Measurements from ENCODE around the gene TMEM53.

DNA sequence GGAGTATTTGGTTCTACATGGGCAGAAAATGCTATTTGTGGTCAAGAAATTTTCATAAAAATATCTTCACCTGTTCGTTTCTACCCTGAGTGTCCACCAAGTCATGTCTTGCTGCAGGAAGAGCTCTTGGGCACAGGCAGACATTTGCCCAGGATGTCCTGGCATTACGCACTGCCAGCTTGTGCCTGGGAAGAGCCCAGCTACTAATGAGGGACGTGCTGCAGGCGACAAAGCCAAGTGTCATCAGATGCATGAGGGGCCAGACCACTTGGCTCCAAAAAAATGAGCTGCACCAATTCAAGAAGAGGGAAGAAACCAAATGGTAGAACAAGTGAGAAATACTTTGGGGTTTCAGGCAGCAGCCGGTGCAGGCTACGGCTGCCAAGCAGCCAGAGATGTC, 43.8 kb upstream of the TMEM53 start:
- no peak for TF ChIP-seq TEAD4 (IDR thresholded peaks at IDR 0.05; ENCODE audit: borderline replicate concordance, insufficient read depth)
- TF ChIP-seq, protein P1, sequence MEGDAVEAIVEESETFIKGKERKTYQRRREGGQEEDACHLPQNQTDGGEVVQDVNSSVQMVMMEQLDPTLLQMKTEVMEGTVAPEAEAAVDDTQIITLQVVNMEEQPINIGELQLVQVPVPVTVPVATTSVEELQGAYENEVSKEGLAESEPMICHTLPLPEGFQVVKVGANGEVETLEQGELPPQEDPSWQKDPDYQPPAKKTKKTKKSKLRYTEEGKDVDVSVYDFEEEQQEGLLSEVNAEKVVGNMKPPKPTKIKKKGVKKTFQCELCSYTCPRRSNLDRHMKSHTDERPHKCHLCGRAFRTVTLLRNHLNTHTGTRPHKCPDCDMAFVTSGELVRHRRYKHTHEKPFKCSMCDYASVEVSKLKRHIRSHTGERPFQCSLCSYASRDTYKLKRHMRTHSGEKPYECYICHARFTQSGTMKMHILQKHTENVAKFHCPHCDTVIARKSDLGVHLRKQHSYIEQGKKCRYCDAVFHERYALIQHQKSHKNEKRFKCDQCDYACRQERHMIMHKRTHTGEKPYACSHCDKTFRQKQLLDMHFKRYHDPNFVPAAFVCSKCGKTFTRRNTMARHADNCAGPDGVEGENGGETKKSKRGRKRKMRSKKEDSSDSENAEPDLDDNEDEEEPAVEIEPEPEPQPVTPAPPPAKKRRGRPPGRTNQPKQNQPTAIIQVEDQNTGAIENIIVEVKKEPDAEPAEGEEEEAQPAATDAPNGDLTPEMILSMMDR (IDR thresholded peaks at IDR 0.05): no peak
- TF ChIP-seq EZH2phosphoT487 (IDR thresholded peaks at IDR 0.05; ENCODE audit: borderline replicate concordance, low read depth): no peak
- TF ChIP-seq EP300 (IDR thresholded peaks at IDR 0.05; ENCODE audit: borderline replicate concordance in 1 of 2, low read depth in 1 of 2, low read length in 1 of 2): no peak
- no peak for TF ChIP-seq MEF2A (IDR thresholded peaks at IDR 0.05; ENCODE audit: borderline replicate concordance, low read depth)
- TF ChIP-seq, protein P2, sequence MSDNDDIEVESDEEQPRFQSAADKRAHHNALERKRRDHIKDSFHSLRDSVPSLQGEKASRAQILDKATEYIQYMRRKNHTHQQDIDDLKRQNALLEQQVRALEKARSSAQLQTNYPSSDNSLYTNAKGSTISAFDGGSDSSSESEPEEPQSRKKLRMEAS (IDR thresholded peaks at IDR 0.05; ENCODE audit: low read depth): no peak
- no peak for TF ChIP-seq JUND (IDR thresholded peaks at IDR 0.05)
- TF ChIP-seq, protein P3, sequence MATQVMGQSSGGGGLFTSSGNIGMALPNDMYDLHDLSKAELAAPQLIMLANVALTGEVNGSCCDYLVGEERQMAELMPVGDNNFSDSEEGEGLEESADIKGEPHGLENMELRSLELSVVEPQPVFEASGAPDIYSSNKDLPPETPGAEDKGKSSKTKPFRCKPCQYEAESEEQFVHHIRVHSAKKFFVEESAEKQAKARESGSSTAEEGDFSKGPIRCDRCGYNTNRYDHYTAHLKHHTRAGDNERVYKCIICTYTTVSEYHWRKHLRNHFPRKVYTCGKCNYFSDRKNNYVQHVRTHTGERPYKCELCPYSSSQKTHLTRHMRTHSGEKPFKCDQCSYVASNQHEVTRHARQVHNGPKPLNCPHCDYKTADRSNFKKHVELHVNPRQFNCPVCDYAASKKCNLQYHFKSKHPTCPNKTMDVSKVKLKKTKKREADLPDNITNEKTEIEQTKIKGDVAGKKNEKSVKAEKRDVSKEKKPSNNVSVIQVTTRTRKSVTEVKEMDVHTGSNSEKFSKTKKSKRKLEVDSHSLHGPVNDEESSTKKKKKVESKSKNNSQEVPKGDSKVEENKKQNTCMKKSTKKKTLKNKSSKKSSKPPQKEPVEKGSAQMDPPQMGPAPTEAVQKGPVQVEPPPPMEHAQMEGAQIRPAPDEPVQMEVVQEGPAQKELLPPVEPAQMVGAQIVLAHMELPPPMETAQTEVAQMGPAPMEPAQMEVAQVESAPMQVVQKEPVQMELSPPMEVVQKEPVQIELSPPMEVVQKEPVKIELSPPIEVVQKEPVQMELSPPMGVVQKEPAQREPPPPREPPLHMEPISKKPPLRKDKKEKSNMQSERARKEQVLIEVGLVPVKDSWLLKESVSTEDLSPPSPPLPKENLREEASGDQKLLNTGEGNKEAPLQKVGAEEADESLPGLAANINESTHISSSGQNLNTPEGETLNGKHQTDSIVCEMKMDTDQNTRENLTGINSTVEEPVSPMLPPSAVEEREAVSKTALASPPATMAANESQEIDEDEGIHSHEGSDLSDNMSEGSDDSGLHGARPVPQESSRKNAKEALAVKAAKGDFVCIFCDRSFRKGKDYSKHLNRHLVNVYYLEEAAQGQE (IDR thresholded peaks at IDR 0.05; ENCODE audit: low read depth, low read length): no peak
